HCT116 (cell line): ENCODE data around the gene CES1. TPM values are rescaled to one million over a fixed set of nuclear protein-coding genes. Genes with fewer than 3 reads are reported as not detected.

Experiments
- ATAC-seq: fragments of 200-7000 bp; cut with Tn5 transposase; 2 replicates; pipeline ENCODE4 v1.9.1; 2020; ENCODE audit warnings: mild to moderate bottlenecking, moderate library complexity
- BruUV-seq: library from RNA; stranded (reverse); fragments of 400-500 nt; replicated peaks from 2 replicates; lab custom pipeline; 2021; lab: Mats Ljungman, UMichigan
- CTCF ChIA-PET: fragments of 300-600 bp; sonication (Branson Sonifier 250); formaldehyde crosslinking; loops from one replicate; lab custom pipeline; 2021; ENCODE audit warnings: antibody characterized with exemption; lab: Charles Lee
- POLR2A ChIA-PET: fragments of 300-600, 350-600 bp; sonication (Branson Sonifier 250); formaldehyde crosslinking; loops from one replicate; lab custom pipeline; 2021; ENCODE audit warnings: antibody characterized with exemption; lab: Charles Lee
- RAD21 ChIA-PET, 2 experiments: fragments of 300-600 bp; sonication (Branson Sonifier 250); formaldehyde crosslinking; loops; one replicate each; lab custom pipeline; 2023; ENCODE audit warnings: low total read pairs in 2 of 2; ENCODE audit not compliant: uncharacterized antibody in 2 of 2, unreplicated experiment in 2 of 2, low non-redundant PET in 1 of 2; lab: Charles Lee
- DNase-seq: peaks from one replicate; pipeline ENCODE4 v3.0.0-alpha.2; 2010; ENCODE audit warnings: low read depth, low spot score
- H2AFZ ChIP-seq: fragments of 200-600 bp; shearing (Covaris generic), sonication (generic); 2 replicates; pipeline ENCODE4 v1.6.1; 2017; ENCODE audit warnings: low read depth, mixed run types, mixed read lengths, antibody characterized with exemption, low read length; ENCODE audit not compliant: poor library complexity, severe bottlenecking
- H3K27ac ChIP-seq: 2 replicates; pipeline ENCODE4 v1.5.1; 2012; ENCODE audit warnings: low read depth, low read length
- H3K27me3 ChIP-seq: fragments of 200-600 bp; sonication (generic); 2 replicates; pipeline ENCODE4 v1.6.1; 2016; ENCODE audit warnings: mixed run types, low read length, mixed read lengths; ENCODE audit not compliant: insufficient read depth
- H3K36me3 ChIP-seq, 2 experiments: fragments of 200-500 bp in 1 of 2; fragments of 200-600 bp in 1 of 2; sonication (Bioruptor generic) in 1 of 2; sonication (generic) in 1 of 2; 2 replicates each; pipeline versions ENCODE4 v1.5.1 to v1.6.1; 2014 to 2016; ENCODE audit warnings: low read length in 2 of 2, inconsistent platforms in 1 of 2, mixed read lengths in 1 of 2, mixed run types in 1 of 2; ENCODE audit not compliant: insufficient read depth in 2 of 2, control insufficient read depth in 1 of 2
- H3K4me1 ChIP-seq, 2 experiments: fragments of 200-600 bp in 1 of 2; sonication (generic) in 1 of 2; 2 replicates each; pipeline versions ENCODE4 v1.5.1 to v1.6.1; 2012 to 2017; ENCODE audit warnings: low read length in 2 of 2, inconsistent platforms in 1 of 2, mild to moderate bottlenecking in 1 of 2, mixed read lengths in 1 of 2, mixed run types in 1 of 2, moderate library complexity in 1 of 2; ENCODE audit not compliant: insufficient read depth in 2 of 2, control insufficient read depth in 1 of 2
- H3K4me2 ChIP-seq: fragments of 200-600 bp; sonication (generic); 2 replicates; pipeline ENCODE4 v1.6.1; 2017; ENCODE audit warnings: mixed run types, low read length, mixed read lengths
- H3K4me3 ChIP-seq, 2 experiments: fragments of 200-600 bp in 1 of 2; sonication (generic) in 1 of 2; replicated peaks in 1 of 2; 2 replicates each; pipeline ENCODE4 v1.5.1; 2011 to 2016; ENCODE audit warnings: low read length in 2 of 2, control low read depth in 1 of 2, low read depth in 1 of 2, mild to moderate bottlenecking in 1 of 2, mixed read lengths in 1 of 2, mixed run types in 1 of 2
- H3K79me2 ChIP-seq: fragments of 200-600 bp; sonication (generic); 2 replicates; pipeline ENCODE4 v1.6.1; 2017; ENCODE audit warnings: mild to moderate bottlenecking, mixed run types, low read length, moderate library complexity, mixed read lengths; ENCODE audit not compliant: insufficient read depth
- H3K9ac ChIP-seq: fragments of 200-600 bp; sonication (generic); 2 replicates; pipeline ENCODE4 v1.6.1; 2016; ENCODE audit warnings: low read length, mixed read lengths
- H3K9me2 ChIP-seq: fragments of 200-600 bp; sonication (generic), shearing (Covaris generic); 2 replicates; pipeline ENCODE4 v1.6.1; 2017; ENCODE audit warnings: mixed run types, mild to moderate bottlenecking, moderate library complexity; ENCODE audit not compliant: insufficient read depth
- H3K9me3 ChIP-seq, 2 experiments: fragments of 200-500 bp in 1 of 2; fragments of 200-600 bp in 1 of 2; sonication (Bioruptor generic) in 1 of 2; sonication (generic) in 1 of 2; 2 replicates each; pipeline ENCODE4 v1.6.1; 2014 to 2017; ENCODE audit warnings: low read length in 2 of 2, mixed read lengths in 2 of 2, inconsistent platforms in 1 of 2, low read depth in 1 of 2, mild to moderate bottlenecking in 1 of 2, mixed run types in 1 of 2, moderate library complexity in 1 of 2; ENCODE audit not compliant: control insufficient read depth in 1 of 2, insufficient read depth in 1 of 2
- H4K20me1 ChIP-seq: fragments of 200-600 bp; sonication (generic), shearing (Covaris generic); 2 replicates; pipeline ENCODE4 v1.6.1; 2017; ENCODE audit warnings: mixed run types, mild to moderate bottlenecking, moderate library complexity; ENCODE audit not compliant: insufficient read depth
- CBX3 ChIP-seq: IDR thresholded peaks from 2 replicates; pipeline ENCODE4 v1.6.1; 2012; ENCODE audit warnings: low read depth
- EGR1 ChIP-seq: IDR thresholded peaks from 2 replicates; pipeline ENCODE4 v1.6.1; 2012; ENCODE audit warnings: low read depth
- EZH2 ChIP-seq: fragments of 200-600 bp; sonication (generic); IDR thresholded peaks from 2 replicates; pipeline ENCODE4 v1.6.1; 2017; ENCODE audit warnings: antibody characterized with exemption, mixed run types
- EZH2phosphoT487 ChIP-seq: fragments of 200-600 bp; IDR thresholded peaks from 2 replicates; pipeline ENCODE4 v1.6.1; 2018; ENCODE audit warnings: antibody characterized with exemption, borderline replicate concordance
- FOSL1 ChIP-seq: IDR thresholded peaks from 2 replicates; pipeline ENCODE4 v1.6.1; 2012; ENCODE audit warnings: low read depth
- JUND ChIP-seq: IDR thresholded peaks from 2 replicates; pipeline ENCODE4 v1.6.1; 2012
- POLR2AphosphoS5 ChIP-seq: IDR thresholded peaks from 2 replicates; pipeline ENCODE4 v1.6.1; 2011; ENCODE audit warnings: mild to moderate bottlenecking, low read depth, low read length, moderate library complexity
- REST ChIP-seq: IDR thresholded peaks from 2 replicates; pipeline ENCODE4 v1.6.1; 2012; ENCODE audit warnings: low read depth
- SP1 ChIP-seq: IDR thresholded peaks from 2 replicates; pipeline ENCODE4 v1.6.1; 2012; ENCODE audit warnings: low read depth
- SRF ChIP-seq: IDR thresholded peaks from 2 replicates; pipeline ENCODE4 v1.6.1; 2012; ENCODE audit warnings: low read depth
- TCF7L2 ChIP-seq: IDR thresholded peaks from 2 replicates; pipeline ENCODE4 v1.7.0; 2011; ENCODE audit warnings: borderline replicate concordance, inconsistent platforms; ENCODE audit not compliant: insufficient read depth, insufficient read length; ENCODE audit errors: extremely low read depth
- ZBTB33 ChIP-seq: IDR thresholded peaks from 2 replicates; pipeline ENCODE4 v1.6.1; 2011; ENCODE audit warnings: mild to moderate bottlenecking, low read length, moderate library complexity; ENCODE audit not compliant: insufficient replicate concordance; ENCODE audit errors: extremely low read depth
- ZFX ChIP-seq: fragments of 450-650 bp; IDR thresholded peaks from 2 replicates; pipeline ENCODE4 v1.6.1; 2017
- intact Hi-C: fragments of 100-400 bp; cut with micrococcal nuclease; formaldehyde crosslinking; loops from 2 replicates; pipeline ENCODE4 v1.10.0; 2022
- total RNA-seq: library from RNA; stranded (reverse); gene quantifications from one replicate; pipeline ENCODE4 v1.2.1, GENCODE V29; 2021; ENCODE audit not compliant: unreplicated experiment
- TF ChIP-seq, protein P1 (sequence below): IDR thresholded peaks from 2 replicates; pipeline ENCODE4 v1.6.1; 2012
- TF ChIP-seq, protein P2 (sequence below): IDR thresholded peaks from 2 replicates; pipeline ENCODE4 v1.6.1; 2012
- TF ChIP-seq, protein P3 (sequence below), 3 experiments: fragments of 200-600 bp in 1 of 3; sonication (generic) in 1 of 3; IDR thresholded peaks in 2 of 3; conservative IDR thresholded peaks in 1 of 3; 2 replicates each; pipeline ENCODE4 v1.5.1; 2012 to 2017; ENCODE audit warnings: low read depth in 2 of 3, low read length in 2 of 3, antibody characterized with exemption in 1 of 3, borderline replicate concordance in 1 of 3, control low read depth in 1 of 3, mild to moderate bottlenecking in 1 of 3, mixed read lengths in 1 of 3, mixed run types in 1 of 3, moderate library complexity in 1 of 3; ENCODE audit not compliant: insufficient read depth in 1 of 3

The CES1 gene
- total RNA-seq, 1 experiment from 2014 or later, result 1.8 TPM

GRCh38 chr16:55760310-55761001 lies 72.4 kb downstream of the CES1 start:
- Histone ChIP-seq H3K4me2 (no peak overlapping the region), H3K27me3 (no peaks in the 10 kb centered on the region), H3K9me2 (no peaks in the 10 kb centered on the region), H3K79me2 (no peaks in the 10 kb centered on the region), H3K4me1 (no peaks in the 10 kb centered on the region), H3K9me3 (no peaks in the 10 kb centered on the region), H2AFZ (no peak overlapping the region), H3K4me3 (no peak overlapping the region), H3K36me3 (no peaks in the 10 kb centered on the region), H3K27ac (no peak overlapping the region), H3K9ac (no peak overlapping the region), H4K20me1 (no peaks in the 10 kb centered on the region)
- intact Hi-C loops, result loop anchor here (5.0 kb wide), 1 partner anchor 72 kb away; the partner anchor contains the start of gene CES1
- DNase-seq (no peak), ATAC-seq (no peak)
- no TSS peak for BruUV-seq
- ChIA-PET CTCF (interaction anchor here (1.0 kb wide), 1 partner anchor 296 kb away, joined by 3 read pairs; no protein-coding TSS in a partner anchor), RAD21 (no interaction called here), POLR2A (no interaction called here)
- TF ChIP-seq EZH2, result no peak
- TF ChIP-seq, protein P1, sequence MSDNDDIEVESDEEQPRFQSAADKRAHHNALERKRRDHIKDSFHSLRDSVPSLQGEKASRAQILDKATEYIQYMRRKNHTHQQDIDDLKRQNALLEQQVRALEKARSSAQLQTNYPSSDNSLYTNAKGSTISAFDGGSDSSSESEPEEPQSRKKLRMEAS, result no peak
- TF ChIP-seq ZFX, result no peak
- TF ChIP-seq, protein P2, sequence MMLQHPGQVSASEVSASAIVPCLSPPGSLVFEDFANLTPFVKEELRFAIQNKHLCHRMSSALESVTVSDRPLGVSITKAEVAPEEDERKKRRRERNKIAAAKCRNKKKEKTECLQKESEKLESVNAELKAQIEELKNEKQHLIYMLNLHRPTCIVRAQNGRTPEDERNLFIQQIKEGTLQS, result no peak
- no peak for TF ChIP-seq EZH2phosphoT487
- TF ChIP-seq EGR1, result no peak
- TF ChIP-seq FOSL1, result no peak
- no peak for TF ChIP-seq JUND
- no peak for TF ChIP-seq REST
- no peak for TF ChIP-seq POLR2AphosphoS5
- TF ChIP-seq, protein P3, sequence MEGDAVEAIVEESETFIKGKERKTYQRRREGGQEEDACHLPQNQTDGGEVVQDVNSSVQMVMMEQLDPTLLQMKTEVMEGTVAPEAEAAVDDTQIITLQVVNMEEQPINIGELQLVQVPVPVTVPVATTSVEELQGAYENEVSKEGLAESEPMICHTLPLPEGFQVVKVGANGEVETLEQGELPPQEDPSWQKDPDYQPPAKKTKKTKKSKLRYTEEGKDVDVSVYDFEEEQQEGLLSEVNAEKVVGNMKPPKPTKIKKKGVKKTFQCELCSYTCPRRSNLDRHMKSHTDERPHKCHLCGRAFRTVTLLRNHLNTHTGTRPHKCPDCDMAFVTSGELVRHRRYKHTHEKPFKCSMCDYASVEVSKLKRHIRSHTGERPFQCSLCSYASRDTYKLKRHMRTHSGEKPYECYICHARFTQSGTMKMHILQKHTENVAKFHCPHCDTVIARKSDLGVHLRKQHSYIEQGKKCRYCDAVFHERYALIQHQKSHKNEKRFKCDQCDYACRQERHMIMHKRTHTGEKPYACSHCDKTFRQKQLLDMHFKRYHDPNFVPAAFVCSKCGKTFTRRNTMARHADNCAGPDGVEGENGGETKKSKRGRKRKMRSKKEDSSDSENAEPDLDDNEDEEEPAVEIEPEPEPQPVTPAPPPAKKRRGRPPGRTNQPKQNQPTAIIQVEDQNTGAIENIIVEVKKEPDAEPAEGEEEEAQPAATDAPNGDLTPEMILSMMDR (IDR thresholded peaks at IDR 0.05 in 2 of 3, conservative IDR thresholded peaks at IDR 0.05 in 1 of 3; ENCODE audit: borderline replicate concordance in 1 of 3, insufficient read depth in 1 of 3, low read depth in 2 of 3, low read length in 2 of 3), result no peak
- TF ChIP-seq ZBTB33, result no peak
- no peak for TF ChIP-seq CBX3
- no peak for TF ChIP-seq SP1
- TF ChIP-seq TCF7L2, result no peak
- no peak for TF ChIP-seq SRF
